Neural progenitor cell (in vitro differentiated cells): ENCODE results near the gene PRKCH. TPM values are rescaled to one million over a fixed set of nuclear protein-coding genes. Genes with fewer than 3 reads are reported as not detected.

Experiments
- DNase-seq: peaks from one replicate; pipeline ENCODE4 v3.0.0-alpha.2; 2016; ENCODE audit warnings: low spot score
- H2AFZ ChIP-seq: fragments of 200-600 bp; sonication (generic); replicated peaks from 2 replicates; pipeline ENCODE4 v1.6.1; 2016; ENCODE audit warnings: antibody characterized with exemption
- H3F3A ChIP-seq: fragments of 200-600 bp; sonication (generic); 2 replicates; pipeline ENCODE4 v1.6.1; 2016; ENCODE audit warnings: antibody characterized with exemption, low read depth
- H3K27ac ChIP-seq: fragments of 200-600 bp; sonication (generic); 2 replicates; pipeline ENCODE4 v1.5.1; 2016; ENCODE audit warnings: mild to moderate bottlenecking
- H3K27me3 ChIP-seq: fragments of 200-600 bp; sonication (generic); 2 replicates; pipeline ENCODE4 v1.6.1; 2016; ENCODE audit warnings: mild to moderate bottlenecking, moderate library complexity
- H3K36me3 ChIP-seq: fragments of 200-600 bp; sonication (generic); 2 replicates; pipeline ENCODE4 v1.5.1; 2016
- H3K4me1 ChIP-seq: fragments of 200-600 bp; sonication (generic); 2 replicates; pipeline ENCODE4 v1.6.1; 2016; ENCODE audit warnings: mixed run types
- H3K4me2 ChIP-seq: fragments of 200-600 bp; sonication (generic); 2 replicates; pipeline ENCODE4 v1.6.1; 2016
- H3K4me3 ChIP-seq: fragments of 200-600 bp; sonication (generic); 2 replicates; pipeline ENCODE4 v1.5.1; 2016
- H3K79me2 ChIP-seq: fragments of 200-600 bp; sonication (generic); 2 replicates; pipeline ENCODE4 v1.6.1; 2016; ENCODE audit warnings: low read depth
- H3K9ac ChIP-seq: fragments of 200-600 bp; sonication (generic); 2 replicates; pipeline ENCODE4 v1.6.1; 2016
- H3K9me3 ChIP-seq: fragments of 200-600 bp; sonication (generic); 2 replicates; pipeline ENCODE4 v1.5.1; 2016; ENCODE audit warnings: low read depth
- H4K20me1 ChIP-seq: fragments of 200-600 bp; sonication (generic); 2 replicates; pipeline ENCODE4 v1.6.1; 2016; ENCODE audit warnings: low read depth
- H3K27ac Mint-ChIP-seq: 3 replicates; pipeline ENCODE4 v1.8.0; 2021; ENCODE audit warnings: mixed read lengths
- H3K27me3 Mint-ChIP-seq: 2 replicates; pipeline ENCODE4 v1.8.0; 2022; ENCODE audit warnings: low read depth, mild to moderate bottlenecking, inconsistent platforms, moderate library complexity, mixed read lengths; ENCODE audit not compliant: insufficient read depth
- H3K36me3 Mint-ChIP-seq: 3 replicates; pipeline ENCODE4 v1.8.0; 2021; ENCODE audit warnings: mixed read lengths
- H3K4me1 Mint-ChIP-seq: 3 replicates; pipeline ENCODE4 v1.8.0; 2021; ENCODE audit warnings: mixed read lengths
- H3K4me3 Mint-ChIP-seq: 3 replicates; pipeline ENCODE4 v1.8.0; 2021; ENCODE audit warnings: mild to moderate bottlenecking, moderate library complexity, mixed read lengths
- H3K9me3 Mint-ChIP-seq: 3 replicates; pipeline ENCODE4 v1.8.0; 2020; ENCODE audit warnings: mixed read lengths
- EZH2 ChIP-seq: fragments of 200-600 bp; sonication (generic); IDR thresholded peaks from 2 replicates; pipeline ENCODE4 v1.6.1; 2017; ENCODE audit warnings: antibody characterized with exemption, mild to moderate bottlenecking, moderate library complexity
- EZH2phosphoT487 ChIP-seq: fragments of 200-600 bp; sonication (generic); IDR thresholded peaks from 2 replicates; pipeline ENCODE4 v1.6.1; 2017; ENCODE audit warnings: antibody characterized with exemption
- total RNA-seq: library from RNA; depleted of rRNA; stranded (reverse); fragments of >200 nt; gene quantifications from 2 replicates; pipeline ENCODE4 v1.2.3, GENCODE V29; 2015; ENCODE audit warnings: low replicate concordance
- TF ChIP-seq, protein P1 (sequence below): fragments of 200-600 bp; sonication (generic); IDR thresholded peaks from 2 replicates; pipeline ENCODE4 v1.5.1; 2017; ENCODE audit warnings: antibody characterized with exemption, mild to moderate bottlenecking

PRKCH gene
- total RNA-seq, 1 donor from 2014 or later: 1.3 TPM

- H3F3A ChIP-seq: no peaks in the 10 kb centered on the region
- H3K79me2 ChIP-seq: no peaks in the 10 kb centered on the region
- no peak overlapping the region for H3K27ac Mint-ChIP-seq
- H3K36me3 Mint-ChIP-seq: no peaks in the 10 kb centered on the region
- H2AFZ ChIP-seq: no peak overlapping the region
- H3K4me2 ChIP-seq: no peak overlapping the region
- DNase-seq: no peak
- no peak overlapping the region for H3K4me3 ChIP-seq
- H3K4me3 Mint-ChIP-seq: no peak overlapping the region
- TF ChIP-seq EZH2: no peak
- TF ChIP-seq, protein P1, sequence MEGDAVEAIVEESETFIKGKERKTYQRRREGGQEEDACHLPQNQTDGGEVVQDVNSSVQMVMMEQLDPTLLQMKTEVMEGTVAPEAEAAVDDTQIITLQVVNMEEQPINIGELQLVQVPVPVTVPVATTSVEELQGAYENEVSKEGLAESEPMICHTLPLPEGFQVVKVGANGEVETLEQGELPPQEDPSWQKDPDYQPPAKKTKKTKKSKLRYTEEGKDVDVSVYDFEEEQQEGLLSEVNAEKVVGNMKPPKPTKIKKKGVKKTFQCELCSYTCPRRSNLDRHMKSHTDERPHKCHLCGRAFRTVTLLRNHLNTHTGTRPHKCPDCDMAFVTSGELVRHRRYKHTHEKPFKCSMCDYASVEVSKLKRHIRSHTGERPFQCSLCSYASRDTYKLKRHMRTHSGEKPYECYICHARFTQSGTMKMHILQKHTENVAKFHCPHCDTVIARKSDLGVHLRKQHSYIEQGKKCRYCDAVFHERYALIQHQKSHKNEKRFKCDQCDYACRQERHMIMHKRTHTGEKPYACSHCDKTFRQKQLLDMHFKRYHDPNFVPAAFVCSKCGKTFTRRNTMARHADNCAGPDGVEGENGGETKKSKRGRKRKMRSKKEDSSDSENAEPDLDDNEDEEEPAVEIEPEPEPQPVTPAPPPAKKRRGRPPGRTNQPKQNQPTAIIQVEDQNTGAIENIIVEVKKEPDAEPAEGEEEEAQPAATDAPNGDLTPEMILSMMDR: no peak
- TF ChIP-seq EZH2phosphoT487: no peak
- no peaks in the 10 kb centered on the region for H3K9me3 Mint-ChIP-seq
- no peaks in the 10 kb centered on the region for H3K9me3 ChIP-seq
- H3K4me1 Mint-ChIP-seq: peaks cover 6% of the 10 kb centered on the region
- H4K20me1 ChIP-seq: no peaks in the 10 kb centered on the region
- no peak overlapping the region for H3K9ac ChIP-seq
- no peaks in the 10 kb centered on the region for H3K27me3 ChIP-seq
- H3K27me3 Mint-ChIP-seq: peaks cover 4% of the 10 kb centered on the region
- peaks cover 14% of the 10 kb centered on the region for H3K4me1 ChIP-seq
- H3K36me3 ChIP-seq: no peaks in the 10 kb centered on the region
- H3K27ac ChIP-seq: no peak overlapping the region
These were observed 69.7 kb downstream of the PRKCH start for GRCh38 chr14:61391119-61391518.

- H3K27ac Mint-ChIP-seq: no peak overlapping the region
- H4K20me1 ChIP-seq: no peaks in the 10 kb centered on the region
- peaks cover 6% of the 10 kb centered on the region for H3K4me1 ChIP-seq
- peaks cover 6% of the 10 kb centered on the region for H3K4me1 Mint-ChIP-seq
- H3F3A ChIP-seq: no peaks in the 10 kb centered on the region
- no peak overlapping the region for H2AFZ ChIP-seq
- no peaks in the 10 kb centered on the region for H3K36me3 ChIP-seq
- no peaks in the 10 kb centered on the region for H3K36me3 Mint-ChIP-seq
- TF ChIP-seq EZH2phosphoT487 (no peak), EZH2 (no peak)
- TF ChIP-seq, protein P1: no peak
- no peaks in the 10 kb centered on the region for H3K79me2 ChIP-seq
- H3K9ac ChIP-seq: no peak overlapping the region
- H3K27me3 Mint-ChIP-seq: peaks cover 4% of the 10 kb centered on the region
- H3K4me3 ChIP-seq: no peak overlapping the region
- H3K4me2 ChIP-seq: no peak overlapping the region
- H3K4me3 Mint-ChIP-seq: no peak overlapping the region
- no peaks in the 10 kb centered on the region for H3K27me3 ChIP-seq
- no peaks in the 10 kb centered on the region for H3K9me3 Mint-ChIP-seq
- no peaks in the 10 kb centered on the region for H3K9me3 ChIP-seq
- no peak overlapping the region for H3K27ac ChIP-seq
- DNase-seq: no peak
These were observed 70.9 kb downstream of the PRKCH start for GRCh38 chr14:61392297-61392696.

DNA sequence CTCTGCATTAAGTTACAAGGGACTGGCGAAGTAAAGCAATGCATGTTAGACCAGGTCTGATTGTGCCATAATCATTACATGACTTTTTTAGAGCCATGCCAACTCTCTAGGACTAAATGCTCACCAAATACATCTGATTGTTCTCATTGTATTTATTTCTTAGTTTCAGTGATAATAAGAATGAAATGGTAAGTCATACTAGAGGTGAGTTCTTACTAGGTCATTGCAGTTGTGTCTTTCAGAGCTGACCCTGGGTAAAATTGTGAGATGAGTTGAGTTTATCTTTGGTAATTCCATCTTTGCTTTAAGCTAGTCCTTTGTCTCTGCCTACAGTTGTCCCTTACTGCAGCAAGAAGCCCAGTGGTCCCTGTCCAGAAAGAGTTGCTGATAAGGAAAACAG lies 73.2 kb downstream of the PRKCH start:
- H3K4me1 ChIP-seq: peaks cover 6% of the 10 kb centered on the region
- no peaks in the 10 kb centered on the region for H3K79me2 ChIP-seq
- no peak for DNase-seq
- H3K4me3 ChIP-seq: no peak overlapping the region
- no peaks in the 10 kb centered on the region for H3K27me3 ChIP-seq
- no peak for TF ChIP-seq EZH2
- no peak for TF ChIP-seq EZH2phosphoT487
- TF ChIP-seq, protein P1: no peak
- H2AFZ ChIP-seq: no peak overlapping the region
- H3K36me3 ChIP-seq: no peaks in the 10 kb centered on the region
- Mint-ChIP-seq H3K36me3 (no peaks in the 10 kb centered on the region), H3K27ac (no peak overlapping the region), H3K4me1 (peaks cover 6% of the 10 kb centered on the region), H3K27me3 (no peaks in the 10 kb centered on the region), H3K4me3 (no peak overlapping the region), H3K9me3 (no peaks in the 10 kb centered on the region)
- H3K27ac ChIP-seq: no peak overlapping the region
- H4K20me1 ChIP-seq: no peaks in the 10 kb centered on the region
- H3K4me2 ChIP-seq: no peak overlapping the region
- H3F3A ChIP-seq: no peaks in the 10 kb centered on the region
- H3K9me3 ChIP-seq: no peaks in the 10 kb centered on the region
- no peak overlapping the region for H3K9ac ChIP-seq
